ENCODE data around the gene POLRMT. TPM values are rescaled to one million over a fixed set of nuclear protein-coding genes. Genes with fewer than 3 reads are reported as not detected.

POLRMT gene
- total RNA-seq, 1 donor from 2014 or later = 14.1 TPM

GRCh38 chr19:641702-642101 is 8.4 kb upstream of the POLRMT start:
- H3K36me3 ChIP-seq = no peaks in the 10 kb centered on the region
- H3K9me3 ChIP-seq (ENCODE audit: low read depth) = no peaks in the 10 kb centered on the region
- H3K4me2 ChIP-seq = no peak overlapping the region
- peaks cover 4% of the 10 kb centered on the region for H3K4me1 Mint-ChIP-seq
- no peak overlapping the region for H3K4me3 Mint-ChIP-seq
- H3K27me3 ChIP-seq = peaks cover 36% of the 10 kb centered on the region
- H3K27ac ChIP-seq = no peak overlapping the region
- no peak for TF ChIP-seq CTCF (IDR thresholded peaks at IDR 0.05)
- TF ChIP-seq EZH2 (IDR thresholded peaks at IDR 0.05) = no peak
- no peak for TF ChIP-seq EZH2phosphoT487 (IDR thresholded peaks at IDR 0.05)
- no peaks in the 10 kb centered on the region for H3K79me2 ChIP-seq (ENCODE audit: low read depth)
- peaks cover 3% of the 10 kb centered on the region for H3K36me3 Mint-ChIP-seq
- H3K9ac ChIP-seq = no peak overlapping the region
- H4K20me1 ChIP-seq (ENCODE audit: low read depth) = peaks cover 21% of the 10 kb centered on the region
- peaks cover 11% of the 10 kb centered on the region for H3K27me3 Mint-ChIP-seq (ENCODE audit: insufficient read depth, low read depth)
- H3F3A ChIP-seq (ENCODE audit: low read depth) = peaks cover 18% of the 10 kb centered on the region
- H3K27ac Mint-ChIP-seq = no peak overlapping the region
- H3K9me3 Mint-ChIP-seq = no peaks in the 10 kb centered on the region
- no peak overlapping the region for H2AFZ ChIP-seq (replicated peaks)
- no peak for DNase-seq (ENCODE audit: low spot score)
- H3K4me3 ChIP-seq = no peak overlapping the region
- no peaks in the 10 kb centered on the region for H3K4me1 ChIP-seq

GRCh38 chr19:640606-641189 is 7.4 kb upstream of the POLRMT start:
- DNase-seq (ENCODE audit: low spot score) = no peak
- Mint-ChIP-seq H3K36me3 (no peaks in the 10 kb centered on the region), H3K27ac (no peak overlapping the region), H3K4me1 (peaks cover 4% of the 10 kb centered on the region), H3K27me3 (ENCODE audit: insufficient read depth, low read depth) (peaks cover 9% of the 10 kb centered on the region), H3K9me3 (no peaks in the 10 kb centered on the region), H3K4me3 (no peak overlapping the region)
- Histone ChIP-seq H3K4me2 (no peak overlapping the region), H3K4me1 (no peaks in the 10 kb centered on the region), H3K27me3 (peaks cover 39% of the 10 kb centered on the region), H3K36me3 (no peaks in the 10 kb centered on the region), H3K9ac (no peak overlapping the region), H3K79me2 (ENCODE audit: low read depth) (no peaks in the 10 kb centered on the region), H3K4me3 (no peak overlapping the region), H3K27ac (no peak overlapping the region), H2AFZ (replicated peaks) (no peak overlapping the region), H3F3A (ENCODE audit: low read depth) (peaks cover 18% of the 10 kb centered on the region), H4K20me1 (ENCODE audit: low read depth) (peaks cover 20% of the 10 kb centered on the region), H3K9me3 (ENCODE audit: low read depth) (no peaks in the 10 kb centered on the region)
- TF ChIP-seq EZH2 (IDR thresholded peaks at IDR 0.05) (no peak), EZH2phosphoT487 (IDR thresholded peaks at IDR 0.05) (no peak), CTCF (IDR thresholded peaks at IDR 0.05) (no peak)

- no peaks in the 10 kb centered on the region for H3K36me3 ChIP-seq
- H3K27ac ChIP-seq = no peak overlapping the region
- Mint-ChIP-seq H3K27ac (no peak overlapping the region), H3K27me3 (ENCODE audit: insufficient read depth, low read depth) (peaks cover 9% of the 10 kb centered on the region), H3K4me1 (peaks cover 4% of the 10 kb centered on the region), H3K9me3 (no peaks in the 10 kb centered on the region), H3K4me3 (peak overlapping the region; percentile 38), H3K36me3 (no peaks in the 10 kb centered on the region)
- DNase-seq (ENCODE audit: low spot score) = no peak
- no peak overlapping the region for H2AFZ ChIP-seq (replicated peaks)
- peaks cover 20% of the 10 kb centered on the region for H4K20me1 ChIP-seq (ENCODE audit: low read depth)
- no peak overlapping the region for H3K9ac ChIP-seq
- H3K4me3 ChIP-seq = peak overlapping the region; percentile 54
- no peaks in the 10 kb centered on the region for H3K79me2 ChIP-seq (ENCODE audit: low read depth)
- peaks cover 18% of the 10 kb centered on the region for H3F3A ChIP-seq (ENCODE audit: low read depth)
- TF ChIP-seq EZH2phosphoT487 (IDR thresholded peaks at IDR 0.05) (no peak), EZH2 (IDR thresholded peaks at IDR 0.05) (no peak)
- peaks cover 39% of the 10 kb centered on the region for H3K27me3 ChIP-seq
- no peaks in the 10 kb centered on the region for H3K4me1 ChIP-seq
- H3K9me3 ChIP-seq (ENCODE audit: low read depth) = no peaks in the 10 kb centered on the region
- H3K4me2 ChIP-seq = peak overlapping the region; percentile 81
These were observed 6.8 kb upstream of the POLRMT start for GRCh38 chr19:640161-640558.

Measured in neural progenitor cell (in vitro differentiated cells).